IPS-20b (cell line): ENCODE data around the gene ART3.

ENCODE experiments used
- H3K27ac ChIP-seq: one replicate; pipeline ENCODE4 v1.5.1; 2013; ENCODE audit warnings: low read length
- H3K27me3 ChIP-seq: 2 replicates; pipeline ENCODE4 v1.6.1; 2013; ENCODE audit warnings: mild to moderate bottlenecking, low read length, inconsistent platforms; ENCODE audit not compliant: insufficient read depth
- H3K36me3 ChIP-seq: 2 replicates; pipeline ENCODE4 v1.6.1; 2013; ENCODE audit warnings: low read depth, mild to moderate bottlenecking, inconsistent platforms, low read length, moderate library complexity; ENCODE audit not compliant: insufficient read depth
- H3K4me1 ChIP-seq: 2 replicates; pipeline ENCODE4 v1.6.1; 2013; ENCODE audit warnings: mild to moderate bottlenecking, control low read depth, inconsistent platforms, low read length, moderate library complexity; ENCODE audit not compliant: insufficient read depth
- H3K4me3 ChIP-seq: 2 replicates; pipeline ENCODE4 v1.5.1; 2013; ENCODE audit warnings: mild to moderate bottlenecking, low read length, inconsistent platforms
- H3K9ac ChIP-seq: 2 replicates; pipeline ENCODE4 v1.6.1; 2013; ENCODE audit warnings: low read depth, mild to moderate bottlenecking, inconsistent platforms, low read length, moderate library complexity
- H3K9me3 ChIP-seq: 2 replicates; pipeline ENCODE4 v1.6.1; 2013; ENCODE audit warnings: mild to moderate bottlenecking, low read depth, low read length, inconsistent platforms; ENCODE audit not compliant: insufficient read depth

ART3 gene

DNA sequence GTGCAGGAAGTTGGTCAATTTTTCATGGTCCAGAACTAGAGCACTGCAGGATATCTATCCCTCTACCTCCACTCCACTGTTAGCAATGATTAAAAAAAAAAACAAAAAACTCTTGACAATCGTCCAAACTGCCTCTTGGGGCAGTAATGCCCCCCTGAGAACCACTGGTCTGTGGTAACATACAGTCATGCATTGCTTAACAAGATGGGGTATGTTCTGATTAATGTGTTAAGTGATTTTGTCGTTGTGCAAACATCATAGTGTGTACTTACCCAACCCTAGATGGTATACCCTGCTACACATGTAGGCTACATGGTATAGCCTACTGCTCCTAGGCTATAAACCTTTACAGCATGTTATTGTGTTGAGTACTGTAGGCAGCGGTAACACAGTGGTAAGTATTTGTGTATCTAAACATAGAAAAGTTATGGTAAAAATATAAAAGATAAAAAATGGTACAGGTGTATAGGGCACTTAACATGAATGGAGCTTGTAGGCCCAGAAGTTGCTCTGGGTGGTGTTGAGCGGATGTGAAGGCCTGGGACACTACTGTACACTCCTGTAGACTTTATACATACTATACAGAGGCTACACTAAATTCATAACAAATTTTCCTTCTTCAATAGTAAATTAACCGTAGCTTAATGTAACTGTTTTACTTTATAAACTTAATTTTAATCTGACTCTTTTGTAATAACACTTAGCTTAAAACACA is 34.1 kb downstream of the ART3 start:
- Histone ChIP-seq H3K27me3 (peaks cover 8% of the 10 kb centered on the region; the same call in 1 of the 2 replicates), H3K9me3 (no peaks in the 10 kb centered on the region), H3K27ac (no peak overlapping the region), H3K4me1 (no peaks in the 10 kb centered on the region), H3K9ac (no peak overlapping the region), H3K4me3 (no peak overlapping the region), H3K36me3 (peaks cover 12% of the 10 kb centered on the region; the same call in 1 of the 2 replicates)

DNA sequence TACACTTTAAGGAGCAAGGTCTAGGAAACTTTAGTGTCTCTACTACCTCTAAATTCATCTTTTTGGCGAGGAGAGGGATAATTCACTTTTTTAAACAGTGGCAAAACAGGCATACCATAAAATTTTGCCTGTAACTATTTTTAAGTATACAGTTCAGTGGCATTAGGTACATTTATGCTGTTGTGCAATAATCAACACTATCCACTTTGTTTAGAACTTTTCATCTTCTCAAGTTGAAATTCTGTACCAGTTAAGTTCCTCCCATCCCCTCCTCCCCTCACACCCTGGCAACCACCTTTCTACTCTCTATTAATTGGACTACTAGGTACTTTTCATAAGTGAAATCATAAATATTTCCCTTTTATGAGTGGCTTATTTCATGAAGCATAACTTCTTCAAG is 42.3 kb downstream of the ART3 start:
- Histone ChIP-seq H3K9ac (no peak overlapping the region), H3K36me3 (peaks cover 90% of the 10 kb centered on the region), H3K27me3 (no peaks in the 10 kb centered on the region), H3K27ac (no peak overlapping the region), H3K9me3 (no peaks in the 10 kb centered on the region), H3K4me1 (no peaks in the 10 kb centered on the region), H3K4me3 (no peak overlapping the region)

DNA sequence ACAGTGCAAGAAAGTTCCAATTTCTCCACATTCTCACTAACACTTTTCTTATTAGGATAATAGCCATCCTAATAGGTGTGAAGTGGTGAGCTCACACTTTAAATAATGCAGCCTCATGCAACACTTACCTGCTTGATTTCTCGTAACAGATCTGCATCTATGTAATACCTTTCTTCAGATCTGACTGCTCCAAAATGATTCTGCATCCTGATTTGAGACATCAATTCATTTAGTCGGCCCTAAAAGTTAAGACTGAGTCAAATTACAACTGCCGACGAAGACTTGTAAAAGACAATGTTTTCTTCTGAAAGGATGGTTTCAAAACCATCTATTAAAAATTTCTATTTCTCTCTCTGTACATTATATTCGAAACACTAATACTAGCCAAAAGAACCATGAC is 43.0 kb downstream of the ART3 start:
- Histone ChIP-seq H3K4me3 (no peak overlapping the region), H3K36me3 (peaks cover 93% of the 10 kb centered on the region)

DNA sequence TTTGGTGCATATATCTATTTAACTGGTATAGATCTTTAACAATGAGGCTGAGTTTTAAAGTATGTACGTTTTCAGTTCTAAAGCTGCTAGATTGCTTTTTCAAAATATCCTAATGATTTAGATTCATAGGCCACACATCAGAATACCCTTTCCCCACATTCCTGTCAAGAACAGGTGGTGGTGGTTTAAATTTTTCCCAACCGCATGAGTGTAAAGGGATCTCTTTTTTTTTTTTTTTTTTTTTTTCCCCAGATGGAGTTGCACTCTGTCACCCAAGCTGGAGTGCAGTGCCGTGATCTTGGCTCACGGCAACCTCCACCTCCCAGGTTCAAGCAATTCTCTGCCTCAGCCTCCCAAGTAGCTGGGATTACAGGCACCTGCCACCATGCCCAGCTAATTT is 45.7 kb downstream of the ART3 start:
- H3K27ac ChIP-seq: no peak overlapping the region
- H3K36me3 ChIP-seq: peaks cover 94% of the 10 kb centered on the region
- no peaks in the 10 kb centered on the region for H3K9me3 ChIP-seq
- H3K4me1 ChIP-seq: no peaks in the 10 kb centered on the region
- H3K9ac ChIP-seq: no peak overlapping the region
- no peak overlapping the region for H3K4me3 ChIP-seq
- no peaks in the 10 kb centered on the region for H3K27me3 ChIP-seq

More for the DNA sequence above, 43.0 kb downstream of the ART3 start:
- Histone ChIP-seq H3K9me3 (no peaks in the 10 kb centered on the region), H3K9ac (no peak overlapping the region), H3K27ac (no peak overlapping the region), H3K4me1 (no peaks in the 10 kb centered on the region), H3K27me3 (no peaks in the 10 kb centered on the region)

DNA sequence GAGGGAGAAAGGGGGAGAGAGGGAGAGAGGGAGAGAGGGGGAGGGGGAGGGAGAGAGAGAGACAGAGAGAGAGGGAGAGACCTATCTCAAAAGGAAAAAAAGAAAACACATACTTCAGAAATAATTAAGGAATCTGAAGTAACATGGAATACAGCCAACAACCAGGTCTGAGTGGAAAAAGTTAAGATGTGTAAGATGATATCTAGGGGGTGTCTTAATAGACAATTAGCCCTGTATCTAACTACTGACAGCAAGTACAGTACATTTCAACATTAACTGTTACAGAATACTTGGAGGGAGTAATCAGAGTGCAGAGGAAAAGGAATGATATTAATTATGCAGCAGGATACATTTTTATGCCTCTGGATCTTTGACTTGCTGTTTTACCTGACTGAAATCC is 51.3 kb downstream of the ART3 start:
- Histone ChIP-seq H3K9me3 (no peaks in the 10 kb centered on the region), H3K9ac (no peak overlapping the region), H3K27me3 (no peaks in the 10 kb centered on the region), H3K36me3 (peaks cover 85% of the 10 kb centered on the region), H3K4me1 (no peaks in the 10 kb centered on the region), H3K27ac (no peak overlapping the region), H3K4me3 (no peak overlapping the region)

DNA sequence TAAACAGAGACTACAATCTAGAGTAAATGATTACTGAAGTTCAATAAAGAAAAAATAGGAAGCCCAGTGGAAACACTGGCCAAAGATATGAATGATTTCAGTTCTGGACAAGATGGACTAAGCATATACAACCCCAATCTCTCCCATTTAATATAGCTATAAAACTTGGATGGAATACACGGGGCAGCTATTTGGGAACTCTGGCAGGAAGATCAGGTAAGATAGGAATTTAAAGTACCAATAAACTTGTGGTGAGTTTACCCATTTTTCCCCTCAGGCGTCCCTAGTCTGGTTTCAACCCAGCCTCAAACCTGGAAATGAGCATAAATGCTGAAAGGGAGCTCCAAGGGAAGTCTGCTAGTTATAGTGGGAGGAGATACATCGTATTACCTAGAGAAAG is 53.2 kb downstream of the ART3 start:
- Histone ChIP-seq H3K4me1 (no peaks in the 10 kb centered on the region), H3K9me3 (no peaks in the 10 kb centered on the region), H3K9ac (no peak overlapping the region), H3K27ac (no peak overlapping the region), H3K36me3 (peaks cover 84% of the 10 kb centered on the region), H3K4me3 (no peak overlapping the region), H3K27me3 (no peaks in the 10 kb centered on the region)

DNA sequence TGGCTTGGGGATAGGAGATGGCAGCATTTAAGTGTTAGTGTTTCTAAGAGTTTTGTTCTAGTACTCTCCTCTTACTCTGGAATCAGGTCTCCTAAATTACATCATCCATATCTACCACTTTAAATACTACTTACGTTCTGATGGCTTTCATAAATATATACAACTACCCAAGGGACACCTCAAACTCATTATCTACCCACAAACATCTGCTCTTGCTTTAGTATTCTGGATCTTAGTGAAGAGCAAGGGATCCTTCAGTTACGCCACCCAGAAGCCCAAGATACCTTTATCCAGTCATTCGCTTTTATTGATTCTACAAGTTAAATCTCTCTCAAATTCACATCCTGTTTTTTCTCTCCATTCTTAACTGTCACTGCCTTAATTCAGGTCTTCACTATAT is 66.7 kb downstream of the ART3 start:
- Histone ChIP-seq H3K9me3 (no peaks in the 10 kb centered on the region), H3K27ac (no peak overlapping the region), H3K4me3 (no peak overlapping the region), H3K36me3 (peaks cover 87% of the 10 kb centered on the region), H3K27me3 (no peaks in the 10 kb centered on the region), H3K4me1 (peaks cover 10% of the 10 kb centered on the region; the same call in 1 of the 2 replicates), H3K9ac (no peak overlapping the region)

DNA sequence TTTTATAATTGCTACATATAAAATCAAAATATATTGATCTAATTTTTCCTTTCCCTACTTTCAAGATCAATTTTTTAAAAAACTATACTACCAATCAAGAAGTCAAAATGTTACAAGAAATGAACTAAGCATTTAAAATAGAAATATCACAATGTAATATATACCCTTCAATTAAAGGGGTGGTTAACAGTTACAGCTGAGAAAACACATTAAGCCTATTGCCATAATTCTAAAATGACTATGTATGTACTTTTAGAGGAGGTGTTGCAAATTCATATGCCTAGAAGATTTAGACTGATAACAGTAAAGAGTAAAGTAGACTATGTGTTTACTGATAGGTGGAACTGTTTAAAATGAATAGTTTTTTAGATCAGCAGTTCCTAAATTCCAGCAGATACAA is 70.0 kb downstream of the ART3 start:
- peaks cover 58% of the 10 kb centered on the region for H3K36me3 ChIP-seq
- no peaks in the 10 kb centered on the region for H3K27me3 ChIP-seq
- H3K4me3 ChIP-seq: no peak overlapping the region
- peaks cover 17% of the 10 kb centered on the region; the same call in 1 of the 2 replicates for H3K4me1 ChIP-seq
- H3K9ac ChIP-seq: no peak overlapping the region
- H3K9me3 ChIP-seq: no peaks in the 10 kb centered on the region
- H3K27ac ChIP-seq: no peak overlapping the region

DNA sequence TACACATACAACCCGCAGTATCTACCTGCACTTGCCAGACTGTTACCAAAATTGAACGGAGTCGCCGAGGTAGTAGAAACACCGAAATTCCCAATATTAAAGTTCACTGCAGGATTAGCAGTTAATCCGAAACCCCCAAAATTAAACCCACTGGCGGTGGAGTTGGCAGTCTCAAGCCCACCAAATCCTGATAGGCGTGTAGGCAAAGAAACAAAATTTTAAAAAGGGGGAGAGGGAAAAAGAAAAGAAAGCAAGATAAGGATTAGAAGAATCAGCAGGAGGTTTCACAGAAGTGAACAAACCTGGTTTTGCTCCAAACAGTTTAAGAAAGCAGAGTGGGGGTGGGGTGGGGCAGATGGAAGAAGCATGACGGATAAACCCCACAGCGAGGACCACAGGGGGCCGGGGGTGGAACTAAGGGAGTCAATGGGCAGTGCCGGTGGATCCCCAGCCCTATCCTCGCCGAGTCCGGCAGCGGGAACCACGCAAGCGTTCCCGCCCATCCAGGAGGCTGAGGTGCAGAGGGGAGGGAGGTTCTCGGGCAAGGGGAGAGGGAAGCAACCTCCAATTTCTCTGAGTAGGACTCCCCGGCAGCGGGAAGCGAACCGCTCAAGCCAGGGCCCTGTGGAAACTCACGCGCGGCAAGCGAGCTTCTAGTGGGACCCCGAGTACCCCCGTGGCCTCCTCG is 73.1 kb downstream of the ART3 start:
- peak overlapping the region; percentile 57 for H3K27ac ChIP-seq
- no peaks in the 10 kb centered on the region for H3K27me3 ChIP-seq
- peaks cover 28% of the 10 kb centered on the region for H3K36me3 ChIP-seq

DNA sequence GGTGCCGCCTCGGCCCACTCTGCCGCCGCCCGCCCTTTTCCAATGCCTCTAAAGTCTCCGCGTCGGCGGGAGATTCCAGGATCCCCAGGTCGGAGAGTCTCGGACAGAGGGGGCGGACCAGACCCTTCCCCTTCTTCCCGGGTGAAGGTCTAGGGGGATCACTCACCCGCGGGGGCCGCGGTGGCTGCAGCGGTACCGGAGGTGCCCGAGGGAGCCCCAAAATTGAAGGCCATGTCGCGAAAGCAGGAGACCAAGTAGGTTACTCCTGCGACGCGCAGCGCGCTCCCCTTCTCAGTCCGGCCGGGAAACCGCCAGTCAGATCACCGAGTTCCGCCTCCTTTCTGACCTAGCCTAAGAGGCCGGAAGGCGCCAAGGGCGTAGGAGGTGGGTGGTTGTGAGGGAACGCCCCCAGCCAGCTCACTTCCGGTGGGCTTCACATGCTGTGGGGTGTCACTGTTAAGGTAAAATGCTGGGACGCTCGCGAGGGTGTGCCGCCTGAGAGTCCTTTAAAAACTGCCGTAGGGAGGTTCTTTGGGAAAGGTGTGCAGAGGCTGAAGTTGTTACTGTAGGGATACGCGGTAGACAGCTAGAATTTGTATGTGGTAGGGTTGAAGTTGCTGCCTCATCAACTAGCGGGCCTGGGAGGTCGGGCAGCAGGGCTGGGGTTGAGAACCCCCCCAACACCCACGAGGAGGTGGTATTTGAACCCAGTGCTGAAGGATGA is 73.8 kb downstream of the ART3 start, which contains the start of gene NUP54:
TSS of gene NUP54 (minus strand) at position 256 of the 724 bp plus-strand sequence. CDS start at position 233, 23 bp downstream.
- Histone ChIP-seq H3K36me3 (peaks cover 22% of the 10 kb centered on the region), H3K9me3 (no peaks in the 10 kb centered on the region), H3K9ac (peak within 1 kb of the TSS; percentile 96), H3K4me3 (peak within 1 kb of the TSS; percentile 87), H3K4me1 (peaks cover 17% of the 10 kb centered on the region; the same call in 1 of the 2 replicates), H3K27me3 (no peaks in the 10 kb centered on the region), H3K27ac (peak within 1 kb of the TSS; percentile 57)

More for the DNA sequence above, 73.1 kb downstream of the ART3 start:
- peaks cover 17% of the 10 kb centered on the region; the same call in 1 of the 2 replicates for H3K4me1 ChIP-seq
- peak overlapping the region; percentile 96 for H3K9ac ChIP-seq
- H3K4me3 ChIP-seq: peak overlapping the region; percentile 87
- no peaks in the 10 kb centered on the region for H3K9me3 ChIP-seq

DNA sequence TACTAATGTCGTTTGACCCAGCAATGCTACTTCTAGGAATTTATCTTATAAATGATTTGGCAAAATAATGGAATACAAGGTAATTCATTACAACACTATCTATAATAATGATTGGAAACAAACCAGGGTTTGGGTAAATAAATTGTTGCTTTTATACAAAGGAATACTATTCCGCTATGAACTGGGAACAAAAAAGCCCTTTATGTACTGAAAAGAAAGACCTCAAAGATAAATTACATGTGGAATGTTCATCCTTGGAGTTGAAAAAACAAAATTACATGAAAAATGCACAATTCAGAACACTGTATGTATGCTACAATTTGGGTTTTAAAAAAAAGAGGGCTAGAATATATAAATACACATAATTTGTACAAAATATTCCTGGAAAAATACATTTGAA is 78.8 kb downstream of the ART3 start:
- Histone ChIP-seq H3K9me3 (no peaks in the 10 kb centered on the region), H3K4me1 (0 out of 2 replicates have a peak, but pooled peaks cover 4% of the 10 kb centered on the region), H3K27me3 (no peaks in the 10 kb centered on the region), H3K36me3 (no peaks in the 10 kb centered on the region), H3K27ac (no peak overlapping the region), H3K9ac (no peak overlapping the region), H3K4me3 (no peak overlapping the region)
